Coronary artery (tissue), 2 donors: ENCODE results near the gene SNAP47.

Experiments used
- DNase-seq: peaks from one replicate; pipeline ENCODE4 v3.0.0-alpha.2; 2017; ENCODE audit warnings: low spot score
- H3K27ac ChIP-seq, 2 donors: fragments of 200-600 bp; sonication (generic); one replicate each; pipeline ENCODE4 v1.5.1; 2016 to 2019
- H3K4me3 ChIP-seq: fragments of 200-600 bp; sonication (generic); 2 replicates; pipeline ENCODE4 v1.5.1; 2016; ENCODE audit warnings: mild to moderate bottlenecking, moderate library complexity
- TF ChIP-seq, protein P1 (sequence below): fragments of 200-600 bp; sonication (generic); IDR thresholded peaks from one replicate; pipeline ENCODE4 v1.5.1; 2019; ENCODE audit warnings: antibody characterized with exemption

Gene SNAP47

GRCh38 chr1:227796359-227796915 lies 61.2 kb downstream of the SNAP47 start:
- H3K4me3 ChIP-seq, result no peak overlapping the region
- TF ChIP-seq, protein P1, sequence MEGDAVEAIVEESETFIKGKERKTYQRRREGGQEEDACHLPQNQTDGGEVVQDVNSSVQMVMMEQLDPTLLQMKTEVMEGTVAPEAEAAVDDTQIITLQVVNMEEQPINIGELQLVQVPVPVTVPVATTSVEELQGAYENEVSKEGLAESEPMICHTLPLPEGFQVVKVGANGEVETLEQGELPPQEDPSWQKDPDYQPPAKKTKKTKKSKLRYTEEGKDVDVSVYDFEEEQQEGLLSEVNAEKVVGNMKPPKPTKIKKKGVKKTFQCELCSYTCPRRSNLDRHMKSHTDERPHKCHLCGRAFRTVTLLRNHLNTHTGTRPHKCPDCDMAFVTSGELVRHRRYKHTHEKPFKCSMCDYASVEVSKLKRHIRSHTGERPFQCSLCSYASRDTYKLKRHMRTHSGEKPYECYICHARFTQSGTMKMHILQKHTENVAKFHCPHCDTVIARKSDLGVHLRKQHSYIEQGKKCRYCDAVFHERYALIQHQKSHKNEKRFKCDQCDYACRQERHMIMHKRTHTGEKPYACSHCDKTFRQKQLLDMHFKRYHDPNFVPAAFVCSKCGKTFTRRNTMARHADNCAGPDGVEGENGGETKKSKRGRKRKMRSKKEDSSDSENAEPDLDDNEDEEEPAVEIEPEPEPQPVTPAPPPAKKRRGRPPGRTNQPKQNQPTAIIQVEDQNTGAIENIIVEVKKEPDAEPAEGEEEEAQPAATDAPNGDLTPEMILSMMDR, result no peak
- no peak overlapping the region for H3K27ac ChIP-seq
- DNase-seq, result no peak

DNA sequence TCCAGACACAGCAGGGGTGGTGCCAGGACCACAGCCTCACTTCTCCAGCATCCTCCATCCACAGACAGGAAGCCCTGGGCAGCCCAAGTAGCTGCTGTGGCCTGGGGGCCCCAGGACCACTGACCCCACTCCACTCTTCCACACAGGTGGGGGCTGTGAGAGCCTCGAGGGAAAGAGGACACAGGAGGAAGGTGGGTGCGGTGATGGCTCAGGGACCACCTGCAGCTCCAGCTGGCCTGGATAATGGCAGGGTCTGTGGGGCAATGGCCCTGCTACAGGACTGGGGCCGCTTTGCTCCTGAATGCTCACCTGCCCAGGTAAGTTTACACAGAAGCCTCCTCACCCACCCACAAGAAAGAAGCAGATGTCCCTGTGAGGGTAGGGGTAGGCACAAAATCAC lies 61.9 kb downstream of the SNAP47 start:
- no peak overlapping the region for H3K27ac ChIP-seq
- no peak overlapping the region for H3K4me3 ChIP-seq
- TF ChIP-seq, protein P1, result no peak
- DNase-seq, result peak; percentile 55

DNA sequence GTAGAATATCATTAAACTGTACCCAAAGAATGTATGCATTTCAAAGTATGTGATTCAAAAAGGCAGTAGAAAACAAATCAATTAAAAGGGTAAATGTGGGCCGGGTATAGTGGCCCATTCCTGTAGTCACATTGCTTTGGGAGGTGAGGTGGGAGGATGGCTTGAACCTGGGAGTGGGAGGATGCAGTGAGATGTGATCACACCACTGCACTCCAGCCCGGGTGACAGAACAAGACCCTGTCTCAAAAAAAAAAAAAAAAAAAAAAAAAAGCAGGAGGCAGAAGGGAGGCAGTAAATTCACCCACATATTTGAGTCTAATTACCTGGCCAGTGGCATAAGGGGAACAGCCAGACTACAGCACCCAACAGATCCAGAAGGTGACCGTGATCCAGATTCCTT lies 62.4 kb downstream of the SNAP47 start:
- TF ChIP-seq, protein P1, result no peak

GRCh38 chr1:227798078-227798802 lies 63.0 kb downstream of the SNAP47 start:
- Histone ChIP-seq H3K27ac (no peak overlapping the region), H3K4me3 (no peak overlapping the region)
- TF ChIP-seq, protein P1, result no peak
- DNase-seq, result peak; percentile 69

More for the DNA sequence above, 62.4 kb downstream of the SNAP47 start:
- Histone ChIP-seq H3K4me3 (no peak overlapping the region), H3K27ac (no peak overlapping the region)
- DNase-seq, result no peak

GRCh38 chr1:227799756-227800155 lies 64.5 kb downstream of the SNAP47 start:
- Histone ChIP-seq H3K27ac (no peak overlapping the region), H3K4me3 (no peak overlapping the region)
- DNase-seq, result no peak
- TF ChIP-seq, protein P1, result no peak

DNA sequence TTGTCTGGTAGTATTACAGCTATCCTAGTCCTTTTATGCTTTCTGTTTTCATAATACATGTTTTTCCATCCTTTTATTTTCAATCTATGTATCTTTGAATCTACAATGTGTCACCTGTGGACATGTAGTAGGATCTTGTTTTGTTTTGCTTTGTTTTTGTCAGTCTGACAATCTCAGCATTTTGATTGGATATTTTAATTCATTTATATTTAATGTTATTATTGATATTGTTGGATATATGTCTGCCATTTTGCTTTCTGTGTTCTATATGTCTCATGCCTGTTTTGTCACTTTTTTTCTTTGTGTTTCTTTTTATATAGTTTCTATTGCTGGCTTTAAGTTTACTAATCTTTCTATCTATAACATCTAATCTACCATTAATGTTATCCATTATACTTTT lies 68.7 kb downstream of the SNAP47 start:
- DNase-seq, result no peak
- TF ChIP-seq, protein P1, result no peak
- Histone ChIP-seq H3K27ac (no peak overlapping the region), H3K4me3 (no peak overlapping the region)

DNA sequence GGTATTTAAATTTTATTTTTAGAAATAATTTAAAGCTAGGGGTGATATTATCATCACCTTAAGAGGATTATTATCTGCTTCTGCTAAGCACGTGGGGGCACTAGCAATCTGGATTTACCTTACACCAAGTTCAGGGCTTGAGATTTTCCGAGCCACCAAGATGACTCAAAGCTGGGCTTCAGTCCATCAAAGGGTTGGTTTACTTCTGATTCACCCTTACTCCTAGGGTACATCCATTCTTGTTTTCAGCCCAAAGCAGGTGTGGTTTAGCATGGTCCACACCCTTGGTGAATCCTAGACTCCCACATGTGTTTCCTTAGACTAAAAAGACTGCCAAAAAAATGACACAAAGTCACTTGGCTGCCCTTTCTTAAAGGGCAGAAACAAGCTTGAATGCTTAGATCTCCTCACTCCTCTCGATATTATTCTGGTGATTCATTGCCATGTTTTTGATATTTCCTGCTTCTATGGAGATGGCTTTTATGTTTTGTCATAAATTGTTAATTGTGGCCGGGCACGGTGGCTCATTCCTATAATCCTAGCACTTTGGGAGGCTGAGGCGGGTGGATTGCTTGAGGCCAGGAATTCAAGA lies 70.5 kb downstream of the SNAP47 start:
- Histone ChIP-seq H3K27ac (no peak overlapping the region), H3K4me3 (no peak overlapping the region)
- TF ChIP-seq, protein P1, result no peak
- no peak for DNase-seq
